NCI-H2029 (cell line): ENCODE measurements around the gene RWDD1.

Experiments used
- DNase-seq: peaks from one replicate; lab custom pipeline; 2025; lab: John Stamatoyannopoulos, UW

The RWDD1 gene

GRCh38 chr6:116570856-116571682 is at the start of gene RWDD1:
TSS of gene RWDD1 (plus strand) at chr6:116571504. CDS start at chr6:116571583, 79 bp downstream.
- peak; percentile 100 for DNase-seq

GRCh38 chr6:116522896-116523295 is 48.4 kb upstream of the RWDD1 start:
- no peak for DNase-seq

GRCh38 chr6:116524236-116524635 is 47.1 kb upstream of the RWDD1 start:
- no peak for DNase-seq

- DNase-seq, result peak; percentile 91
Observed at GRCh38 chr6:116528133-116528532, 43.2 kb upstream of the RWDD1 start.

GRCh38 chr6:116528780-116529179 is 42.5 kb upstream of the RWDD1 start:
- no peak for DNase-seq

GRCh38 chr6:116529466-116530290 is 41.6 kb upstream of the RWDD1 start:
- peak; percentile 63 for DNase-seq

- DNase-seq, result peak; percentile 100
Observed at GRCh38 chr6:116530436-116530835, 40.9 kb upstream of the RWDD1 start.

- peak; percentile 100 for DNase-seq
Observed at GRCh38 chr6:116531675-116532570, 39.4 kb upstream of the RWDD1 start.

GRCh38 chr6:116533233-116533957 is 37.9 kb upstream of the RWDD1 start:
- no peak for DNase-seq

- no peak for DNase-seq
Observed at GRCh38 chr6:116535109-116535508, 36.2 kb upstream of the RWDD1 start.

- peak; percentile 100 for DNase-seq
Observed at GRCh38 chr6:116536216-116536621, 35.1 kb upstream of the RWDD1 start.

GRCh38 chr6:116542426-116542825 is 28.9 kb upstream of the RWDD1 start:
- DNase-seq, result no peak

GRCh38 chr6:116543149-116543548 is 28.2 kb upstream of the RWDD1 start:
- DNase-seq, result peak; percentile 82

- DNase-seq, result no peak
Observed at GRCh38 chr6:116545651-116546050, 25.7 kb upstream of the RWDD1 start, which contains the start of gene TRAPPC3L. TSS of gene TRAPPC3L (minus strand) at chr6:116545684. CDS start at chr6:116545514, 170 bp downstream.

GRCh38 chr6:116547358-116547757 is 23.9 kb upstream of the RWDD1 start:
- DNase-seq, result no peak

- no peak for DNase-seq
Observed at GRCh38 chr6:116550796-116551195, 20.5 kb upstream of the RWDD1 start.

GRCh38 chr6:116553451-116553850 is 17.9 kb upstream of the RWDD1 start, which contains the start of gene CALHM4:
TSS of gene CALHM4 (plus strand) at chr6:116553751. CDS start at chr6:116553794, 43 bp downstream.
- no peak for DNase-seq

GRCh38 chr6:116556065-116556464 is 15.2 kb upstream of the RWDD1 start:
- no peak for DNase-seq

- DNase-seq, result no peak
Observed at GRCh38 chr6:116556814-116557415, 14.4 kb upstream of the RWDD1 start.

GRCh38 chr6:116557893-116558292 is 13.4 kb upstream of the RWDD1 start:
- peak; percentile 100 for DNase-seq

GRCh38 chr6:116560130-116560529 is 11.2 kb upstream of the RWDD1 start:
- no peak for DNase-seq
